HL-60 (cell line): ENCODE data around the gene EIF4G2.

ENCODE experiments used
- DNase-seq, 2 experiments: peaks; one replicate each; pipeline ENCODE4 v3.0.0-alpha.2; 2010 to 2020; ENCODE audit warnings: low read depth in 1 of 2, low spot score in 1 of 2
- H3K27ac ChIP-seq: fragments of 250-450 bp; sonication (Bioruptor Pico); replicated peaks from 2 replicates; pipeline ENCODE4 v1.5.1; 2020; ENCODE audit warnings: mild to moderate bottlenecking, moderate library complexity
- H3K27me3 ChIP-seq: fragments of 250-450 bp; sonication (Bioruptor Pico); 2 replicates; pipeline ENCODE4 v1.5.1; 2021; ENCODE audit warnings: mild to moderate bottlenecking, moderate library complexity; ENCODE audit not compliant: insufficient read depth, poor library complexity, severe bottlenecking
- H3K4me3 ChIP-seq: replicated peaks from 2 replicates; pipeline ENCODE4 v1.5.1; 2011; ENCODE audit warnings: mild to moderate bottlenecking, control low read depth, low read length; ENCODE audit not compliant: insufficient read depth
- CTCF ChIP-seq: IDR thresholded peaks from one replicate; pipeline ENCODE4 v1.5.1; 2011; ENCODE audit warnings: low read length, control low read depth, inconsistent platforms; ENCODE audit not compliant: insufficient read depth
- GABPA ChIP-seq: IDR thresholded peaks from 2 replicates; pipeline ENCODE4 v1.6.1; 2012; ENCODE audit warnings: low read depth
- POLR2AphosphoS5 ChIP-seq: IDR thresholded peaks from 2 replicates; pipeline ENCODE4 v1.6.1; 2012; ENCODE audit warnings: low read depth
- REST ChIP-seq: IDR thresholded peaks from 2 replicates; pipeline ENCODE4 v1.6.1; 2012; ENCODE audit warnings: low read depth; ENCODE audit not compliant: insufficient replicate concordance
- SPI1 ChIP-seq: IDR thresholded peaks from 2 replicates; pipeline ENCODE4 v1.6.1; 2012; ENCODE audit warnings: low read depth, mild to moderate bottlenecking, borderline replicate concordance

Gene EIF4G2

GRCh38 chr11:10793470-10794255 lies 15.1 kb downstream of the EIF4G2 start:
- H3K27me3 ChIP-seq: no peaks in the 10 kb centered on the region
- TF ChIP-seq REST (no peak), POLR2AphosphoS5 (no peak), CTCF (no peak), GABPA (no peak), SPI1 (no peak)
- H3K27ac ChIP-seq: no peak overlapping the region
- no peak for DNase-seq
- no peak overlapping the region for H3K4me3 ChIP-seq

- Histone ChIP-seq H3K4me3 (no peak overlapping the region), H3K27me3 (no peaks in the 10 kb centered on the region), H3K27ac (no peak overlapping the region)
- DNase-seq: peak in 1 of 2 experiments; percentile 87
- TF ChIP-seq POLR2AphosphoS5: no peak
- peak; percentile 87 for TF ChIP-seq CTCF
- TF ChIP-seq GABPA: no peak
These were observed 16.2 kb downstream of the EIF4G2 start for GRCh38 chr11:10792385-10793068.

GRCh38 chr11:10786451-10786850 lies 22.3 kb downstream of the EIF4G2 start:
- Histone ChIP-seq H3K27ac (peak overlapping the region; percentile 32; the same call in 1 of the 2 replicates), H3K4me3 (no peak overlapping the region), H3K27me3 (no peaks in the 10 kb centered on the region)
- DNase-seq: peak in 1 of 2 experiments; percentile 56
- TF ChIP-seq GABPA (no peak), SPI1 (no peak), POLR2AphosphoS5 (peak; percentile 58; the same call in 1 of the 2 replicates)

GRCh38 chr11:10785146-10785474 lies 23.6 kb downstream of the EIF4G2 start:
- H3K27ac ChIP-seq: no peak overlapping the region
- H3K4me3 ChIP-seq: no peak overlapping the region
- no peak for DNase-seq
- TF ChIP-seq POLR2AphosphoS5: no peak
- TF ChIP-seq GABPA: no peak
- TF ChIP-seq SPI1: no peak
- TF ChIP-seq REST: no peak
- no peaks in the 10 kb centered on the region for H3K27me3 ChIP-seq
